Measurements from ENCODE around the gene TRIM41. TPM values are rescaled to one million over a fixed set of nuclear protein-coding genes. Genes with fewer than 3 reads are reported as not detected.

Gene TRIM41
- total and polyA plus RNA-seq, 9 of the 15 experiments (the other 6 are each of a cell fraction or from before 2014, with no cell fraction given): 1.8 to 47.6 (median 20.9) TPM

- no peak for TF ChIP-seq TEAD1 (CRISPR knock-in tag; IDR thresholded peaks at IDR 0.05)
Observed at GRCh38 chr5:181203093-181203711, 19.9 kb upstream of the TRIM41 start (continued).

GRCh38 chr5:181203777-181204112 is 19.3 kb upstream of the TRIM41 start:
- 17% methylated on average over 12 of the region's 17 CpGs for WGBS (ENCODE audit: insufficient coverage, low coverage, missing lambda C conversion rate)
- no peaks in the 10 kb centered on the region for H3K27me3 ChIP-seq (ENCODE audit: control insufficient read depth in 2 of 2, insufficient read depth in 2 of 2, low read length in 2 of 2)
- H4K20me1 ChIP-seq (replicated peaks; ENCODE audit: control insufficient read depth, insufficient read depth, low read length): no peaks in the 10 kb centered on the region
- no peaks in the 10 kb centered on the region for H3K36me3 ChIP-seq (ENCODE audit: control insufficient read depth, insufficient read depth, low read length)
- FAIRE-seq: no peak
- H3K4me2 ChIP-seq (ENCODE audit: insufficient read depth, low read length): peak overlapping the region; percentile 75
- no TSS peak for BruUV-seq (replicated peaks)
- peaks cover 29 to 47% of the 10 kb centered on the region in 2 experiments; a peak in 4 of 5 replicates for H3K4me1 ChIP-seq (replicated peaks in 1 of 2; ENCODE audit: control insufficient read depth in 2 of 2, insufficient read depth in 2 of 2, low read length in 2 of 2)
- ChIA-PET CTCF (ENCODE audit: low intra/inter-chr PET ratio) (no interaction called here), POLR2A (interaction anchor here (5.0 kb wide), 1 partner anchor 12 kb away, joined by 69 read pairs; no protein-coding TSS in a partner anchor)
- H3K9ac ChIP-seq (ENCODE audit: insufficient read depth in 1 of 2, low read depth in 2 of 2, low read length in 2 of 2): peak overlapping the region; percentile 45 to 93; a peak in 3 of 4 replicates
- H3K4me3 ChIP-seq: peak overlapping the region; percentile 60
- H3K27ac ChIP-seq (ENCODE audit: extremely low read depth, low read depth, low read length): peak overlapping the region; percentile 56; the same call in 1 of the 3 replicates
- in situ Hi-C loops (cut with MboI): no loop called here
- H3K9me3 ChIP-seq (replicated peaks; ENCODE audit: control insufficient read depth, insufficient read depth, low read depth, low read length): no peaks in the 10 kb centered on the region
- intact Hi-C loops (cut with micrococcal nuclease): no loop called here
- no peaks in the 10 kb centered on the region for H3K79me2 ChIP-seq (ENCODE audit: control insufficient read depth, insufficient read depth, low read length)
- DNase-seq (ENCODE audit: extremely low read depth in 1 of 4, low spot score in 3 of 4): peak in 2 of 4 experiments; percentile 54 to 55
- peak overlapping the region; percentile 91 for H2AFZ ChIP-seq (ENCODE audit: low read depth, low read length)
- ATAC-seq: no peak; the same call in 2 of the 3 replicates
- peak; percentile 27 for TF ChIP-seq HNRNPLL (IDR thresholded peaks at IDR 0.05; ENCODE audit: low read depth, low read length, poor library complexity, severe bottlenecking)
- no peak for TF ChIP-seq NR2F6 (CRISPR knock-in tag; IDR thresholded peaks at IDR 0.05)
- no peak for TF ChIP-seq CHAMP1 (IDR thresholded peaks at IDR 0.05)
- TF ChIP-seq MCM3 (IDR thresholded peaks at IDR 0.05): no peak
- peak; percentile 79; the same call in 1 of the 2 replicates for TF ChIP-seq ZNF740 (CRISPR knock-in tag; IDR thresholded peaks at IDR 0.05)
- peak in 1 of 2 experiments; percentile 31; a peak in 1 of 4 replicates for TF ChIP-seq ZNF740 (tag; IDR thresholded peaks at IDR 0.05)
- 0 out of 2 replicates have a peak, but pooled peaks have one; percentile 5 for TF ChIP-seq HMGXB4 (CRISPR knock-in tag; IDR thresholded peaks at IDR 0.05)
- no peaks in the 10 kb centered on the region for H3K9me1 ChIP-seq (ENCODE audit: control insufficient read depth, insufficient read depth, low read length)

Data from K562 (cell line).